K562 (cell line): ENCODE measurements around the gene STK4.

Experiments used
- BMI1 ChIP-seq: fragments of 150-350 bp; IDR thresholded peaks from 2 replicates; pipeline ENCODE4 v1.6.1; 2014; ENCODE audit warnings: low read length
- CHCHD3 ChIP-seq: fragments of 250-450 bp; sonication (Bioruptor Pico); IDR thresholded peaks from 2 replicates; pipeline ENCODE4 v2.1.2; 2022; ENCODE audit warnings: mild to moderate bottlenecking
- CREB1 ChIP-seq, 2 experiments: sonication (generic) in 1 of 2; formaldehyde crosslinking in 1 of 2; IDR thresholded peaks; 2 replicates each; pipeline versions ENCODE4 v1.6.1 to v1.8.0; 2012 to 2022; ENCODE audit warnings: inconsistent platforms in 1 of 2, mild to moderate bottlenecking in 1 of 2, missing genetic modification reagents in 1 of 2, moderate library complexity in 1 of 2
- CTCF ChIP-seq, 3 experiments: IDR thresholded peaks in 2 of 3; conservative IDR thresholded peaks in 1 of 3; 2 replicates each; pipeline ENCODE4 v1.5.1; 2011 to 2012; ENCODE audit warnings: low read length in 3 of 3, mild to moderate bottlenecking in 3 of 3, control low read depth in 2 of 3, improper control_type of control experiment in 1 of 3, inconsistent platforms in 1 of 3, low read depth in 1 of 3, mixed read lengths in 1 of 3, moderate library complexity in 1 of 3; ENCODE audit not compliant: insufficient read depth in 2 of 3
- ETV6 ChIP-seq, 3 experiments: fragments of 150-350 bp in 1 of 3; sonication (generic) in 1 of 3; formaldehyde crosslinking in 1 of 3; IDR thresholded peaks; 2 replicates each; pipeline versions ENCODE4 v1.6.1 to v1.8.0; 2014 to 2022; ENCODE audit warnings: borderline replicate concordance in 2 of 3, low read depth in 2 of 3, antibody characterized with exemption in 1 of 3, low read length in 1 of 3, mild to moderate bottlenecking in 1 of 3, missing genetic modification reagents in 1 of 3
- FOXA3 ChIP-seq, 2 experiments: fragments of 450-650 bp in 1 of 2; sonication (generic) in 1 of 2; formaldehyde crosslinking; IDR thresholded peaks in 1 of 2; conservative IDR thresholded peaks in 1 of 2; 2 replicates each; pipeline versions ENCODE4 v1.4.0 to v1.8.0; 2020 to 2022; ENCODE audit warnings: mild to moderate bottlenecking in 2 of 2, missing genetic modification reagents in 1 of 2
- MAX ChIP-seq: sonication (generic); formaldehyde crosslinking; IDR thresholded peaks from 2 replicates; pipeline ENCODE4 v1.9.0; 2022; ENCODE audit warnings: mild to moderate bottlenecking, missing genetic modification reagents
- PYGO2 ChIP-seq: fragments of 450-650 bp; IDR thresholded peaks from 2 replicates; pipeline ENCODE4 v1.6.1; 2016; ENCODE audit warnings: mild to moderate bottlenecking, missing genetic modification characterization, moderate library complexity, missing compliant biosample characterization
- REST ChIP-seq, 2 experiments: fragments of 450-650 bp; formaldehyde crosslinking in 1 of 2; IDR thresholded peaks; 2 replicates each; pipeline versions ENCODE4 v1.4.0 to v1.6.1; 2014 to 2020; ENCODE audit warnings: mild to moderate bottlenecking in 2 of 2, borderline replicate concordance in 1 of 2, low read depth in 1 of 2

- TF ChIP-seq PYGO2 (tag), result no peak
- no peak for TF ChIP-seq REST (IDR thresholded peaks at IDR 0.05; ENCODE audit: borderline replicate concordance)
- TF ChIP-seq REST (CRISPR knock-in tag; IDR thresholded peaks at IDR 0.05; ENCODE audit: low read depth), result no peak
- no peak for TF ChIP-seq CTCF (IDR thresholded peaks at IDR 0.05 in 2 of 3, conservative IDR thresholded peaks at IDR 0.05 in 1 of 3; ENCODE audit: insufficient read depth in 2 of 3, low read depth in 1 of 3, low read length in 3 of 3)
- TF ChIP-seq FOXA3 (CRISPR knock-in tag; conservative IDR thresholded peaks at IDR 0.05 in 1 of 2, IDR thresholded peaks at IDR 0.05 in 1 of 2), result no peak
- TF ChIP-seq BMI1, result no peak
- TF ChIP-seq CREB1 (IDR thresholded peaks at IDR 0.05), result no peak
- no peak for TF ChIP-seq CREB1 (CRISPR knock-in tag; IDR thresholded peaks at IDR 0.05)
- TF ChIP-seq MAX, result no peak
- TF ChIP-seq CHCHD3, result no peak
- TF ChIP-seq ETV6 (IDR thresholded peaks at IDR 0.05; ENCODE audit: borderline replicate concordance in 1 of 2, low read depth in 2 of 2, low read length in 1 of 2), result no peak
- TF ChIP-seq ETV6 (CRISPR knock-in tag; IDR thresholded peaks at IDR 0.05; ENCODE audit: borderline replicate concordance), result no peak
Observed at GRCh38 chr20:44918761-44919160, 47.6 kb upstream of the STK4 start.
